Sigmoid colon (tissue), 4 donors: ENCODE data around the gene HHAT.

Experiments used
- EP300 ChIP-seq, 4 donors: sonication (generic); formaldehyde crosslinking; IDR thresholded peaks; one replicate each; pipeline ENCODE4 v1.6.1; 2017; ENCODE audit warnings: antibody characterized with exemption in 4 of 4
- POLR2A ChIP-seq, 2 donors: fragments of 450-650 bp; IDR thresholded peaks; one replicate each; pipeline ENCODE4 v1.6.1; 2016; ENCODE audit warnings: antibody characterized with exemption in 2 of 2, mild to moderate bottlenecking in 2 of 2, moderate library complexity in 2 of 2
- POLR2AphosphoS5 ChIP-seq, 4 donors: sonication (generic); formaldehyde crosslinking; IDR thresholded peaks; one replicate each; pipeline ENCODE4 v1.6.1; 2017; ENCODE audit warnings: antibody characterized with exemption in 4 of 4
- TF ChIP-seq, protein P1 (sequence below), 4 experiments: fragments of 450-650 bp in 3 of 4; fragments of 200-600 bp in 1 of 4; IDR thresholded peaks; one replicate each; pipeline ENCODE4 v1.5.1; 2016 to 2019; ENCODE audit warnings: antibody characterized with exemption in 4 of 4, mild to moderate bottlenecking in 3 of 4, moderate library complexity in 2 of 4

GRCh38 chr1:210476730-210477129 lies 148.0 kb downstream of the HHAT start:
- TF ChIP-seq, protein P1, sequence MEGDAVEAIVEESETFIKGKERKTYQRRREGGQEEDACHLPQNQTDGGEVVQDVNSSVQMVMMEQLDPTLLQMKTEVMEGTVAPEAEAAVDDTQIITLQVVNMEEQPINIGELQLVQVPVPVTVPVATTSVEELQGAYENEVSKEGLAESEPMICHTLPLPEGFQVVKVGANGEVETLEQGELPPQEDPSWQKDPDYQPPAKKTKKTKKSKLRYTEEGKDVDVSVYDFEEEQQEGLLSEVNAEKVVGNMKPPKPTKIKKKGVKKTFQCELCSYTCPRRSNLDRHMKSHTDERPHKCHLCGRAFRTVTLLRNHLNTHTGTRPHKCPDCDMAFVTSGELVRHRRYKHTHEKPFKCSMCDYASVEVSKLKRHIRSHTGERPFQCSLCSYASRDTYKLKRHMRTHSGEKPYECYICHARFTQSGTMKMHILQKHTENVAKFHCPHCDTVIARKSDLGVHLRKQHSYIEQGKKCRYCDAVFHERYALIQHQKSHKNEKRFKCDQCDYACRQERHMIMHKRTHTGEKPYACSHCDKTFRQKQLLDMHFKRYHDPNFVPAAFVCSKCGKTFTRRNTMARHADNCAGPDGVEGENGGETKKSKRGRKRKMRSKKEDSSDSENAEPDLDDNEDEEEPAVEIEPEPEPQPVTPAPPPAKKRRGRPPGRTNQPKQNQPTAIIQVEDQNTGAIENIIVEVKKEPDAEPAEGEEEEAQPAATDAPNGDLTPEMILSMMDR (IDR thresholded peaks at IDR 0.05): no peak
- no peak for TF ChIP-seq POLR2A (IDR thresholded peaks at IDR 0.05)
- TF ChIP-seq EP300 (IDR thresholded peaks at IDR 0.05): no peak
- TF ChIP-seq POLR2AphosphoS5 (IDR thresholded peaks at IDR 0.05): no peak
